Adrenal gland (tissue), 12 donors: Measurements from ENCODE around the gene PDIA5. TPM values are rescaled to one million over a fixed set of nuclear protein-coding genes. Genes with fewer than 3 reads are reported as not detected.

Source experiments
- DNase-seq, 7 donors: peaks; one replicate each; pipeline ENCODE4 v3.0.0-alpha.2; 2019 to 2020
- H3K27ac ChIP-seq, 5 donors: fragments of 200-600 bp; sonication (generic) in 4 of 5; 1 replicate in 3 of 5; 2 replicates in 2 of 5; pipeline versions ENCODE4 v1.5.1 to v1.8.0; 2016 to 2020; ENCODE audit warnings: mild to moderate bottlenecking in 1 of 5
- H3K27me3 ChIP-seq: fragments of 200-600 bp; 2 replicates; pipeline ENCODE4 v1.8.0; 2021
- H3K36me3 ChIP-seq, 2 donors: fragments of 200-600 bp; replicated peaks in 1 of 2; 1 replicate in 1 of 2; 2 replicates in 1 of 2; pipeline versions ENCODE4 v1.5.1 to v1.8.0; 2018 to 2022
- H3K4me1 ChIP-seq, 2 donors: fragments of 200-600 bp; replicated peaks in 1 of 2; 1 replicate in 1 of 2; 2 replicates in 1 of 2; pipeline versions ENCODE4 v1.5.1 to v1.8.0; 2018 to 2021
- H3K4me3 ChIP-seq, 4 donors: fragments of 200-600 bp; sonication (generic) in 3 of 4; one replicate each; pipeline ENCODE4 v1.5.1; 2016 to 2018
- H3K9me3 ChIP-seq, 3 donors: fragments of 200-600 bp; sonication (generic) in 1 of 3; replicated peaks in 1 of 3; 1 replicate in 2 of 3; 2 replicates in 1 of 3; pipeline versions ENCODE4 v1.5.1 to v1.8.0; 2016 to 2021
- POLR2A ChIP-seq, 2 donors: fragments of 450-650 bp; IDR thresholded peaks; one replicate each; pipeline ENCODE4 v1.6.1; 2017; ENCODE audit warnings: antibody characterized with exemption in 2 of 2, mild to moderate bottlenecking in 2 of 2, moderate library complexity in 1 of 2
- whole genome bisulfite sequencing, 4 donors: extraction: QIAGEN DNeasy Blood & Tissue Kit in 2 of 4; methylation state at CpG; one replicate each; pipeline versions ENCODE4 v1.1.5 to v1.1.7; 2013 to 2017; 5-methylcytosine and 5-hydroxymethylcytosine counted together
- intact Hi-C, 2 donors: fragments of 100-400 bp; cut with DNase I; formaldehyde crosslinking; loops; one replicate each; pipeline versions ENCODE4 v1.14.1 to v1.15.0; 2022 to 2023
- polyA plus RNA-seq, 3 donors: library from polyadenylated mRNA; stranded (reverse); fragments of 200-250 nt in 2 of 3; fragments of 350-450 nt in 1 of 3; fragmentation: Illumina TruSeq in 1 of 3; extraction: RNeasy Lipid Tissue Mini Kit (QIAGEN cat#74804) in 1 of 3; gene quantifications; one replicate each; pipeline ENCODE4 v1.2.3, GENCODE V29; 2013 to 2014
- total RNA-seq, 9 donors: library from RNA; depleted of rRNA in 4 of 9; stranded (reverse); fragments of >200 nt in 4 of 9; fragments of 120-200 nt in 1 of 9; fragmentation: NEBNext Ultra II Directional in 1 of 9; extraction: Animal tissue kit (Norgen Biotek cat#: 25700) in 1 of 9; gene quantifications; one replicate each; pipeline versions ENCODE4 v1.1.0 to v1.2.4, GENCODE V29; 2013 to 2023
- TF ChIP-seq, protein P1 (sequence below), 6 experiments: fragments of 450-650 bp in 4 of 6; fragments of 200-600 bp in 2 of 6; sonication (generic) in 1 of 6; IDR thresholded peaks; 1 replicate in 5 of 6; 2 replicates in 1 of 6; pipeline versions ENCODE4 v1.5.1 to v1.8.0; 2016 to 2021; ENCODE audit warnings: antibody characterized with exemption in 6 of 6, mild to moderate bottlenecking in 2 of 6, moderate library complexity in 1 of 6
- donor health status: healthy with polysubstance abuse.
- donor health status: Bipolar disorder and iron deficiency.
- donor health status: DM: yes; HTN: yes; CAD: no.
- donor health status: DM: no; HTN: no; CAD: no.
- donor health status: DM: no; HTN: no; CAD: no.
- donor health status: DM: yes; HTN: yes; CAD: no.

PDIA5 gene
- total and polyA plus RNA-seq, 12 donors, result 18.9 to 88.9 (median 50.9) TPM

- TF ChIP-seq, protein P1, sequence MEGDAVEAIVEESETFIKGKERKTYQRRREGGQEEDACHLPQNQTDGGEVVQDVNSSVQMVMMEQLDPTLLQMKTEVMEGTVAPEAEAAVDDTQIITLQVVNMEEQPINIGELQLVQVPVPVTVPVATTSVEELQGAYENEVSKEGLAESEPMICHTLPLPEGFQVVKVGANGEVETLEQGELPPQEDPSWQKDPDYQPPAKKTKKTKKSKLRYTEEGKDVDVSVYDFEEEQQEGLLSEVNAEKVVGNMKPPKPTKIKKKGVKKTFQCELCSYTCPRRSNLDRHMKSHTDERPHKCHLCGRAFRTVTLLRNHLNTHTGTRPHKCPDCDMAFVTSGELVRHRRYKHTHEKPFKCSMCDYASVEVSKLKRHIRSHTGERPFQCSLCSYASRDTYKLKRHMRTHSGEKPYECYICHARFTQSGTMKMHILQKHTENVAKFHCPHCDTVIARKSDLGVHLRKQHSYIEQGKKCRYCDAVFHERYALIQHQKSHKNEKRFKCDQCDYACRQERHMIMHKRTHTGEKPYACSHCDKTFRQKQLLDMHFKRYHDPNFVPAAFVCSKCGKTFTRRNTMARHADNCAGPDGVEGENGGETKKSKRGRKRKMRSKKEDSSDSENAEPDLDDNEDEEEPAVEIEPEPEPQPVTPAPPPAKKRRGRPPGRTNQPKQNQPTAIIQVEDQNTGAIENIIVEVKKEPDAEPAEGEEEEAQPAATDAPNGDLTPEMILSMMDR (IDR thresholded peaks at IDR 0.05), result no peak
- TF ChIP-seq POLR2A (IDR thresholded peaks at IDR 0.05), result no peak
- Histone ChIP-seq H3K36me3 (no peaks in the 10 kb centered on the region), H3K4me1 (peaks cover 9 to 11% of the 10 kb centered on the region in 2 donors), H3K4me3 (no peak overlapping the region), H3K27me3 (no peaks in the 10 kb centered on the region), H3K9me3 (no peaks in the 10 kb centered on the region), H3K27ac (no peak overlapping the region)
- 86 to 95% (median 95%) methylated on average over 1 of the region's 1 CpG for WGBS, 4 donors
- DNase-seq, result no peak
- intact Hi-C loops, result no loop called here
These were observed 131.5 kb downstream of the PDIA5 start for GRCh38 chr3:123198372-123198771.

- DNase-seq, result no peak
- Histone ChIP-seq H3K27ac (peak overlapping the region in 3 of 5 donors; percentile 69 to 86 (median 84)), H3K9me3 (no peaks in the 10 kb centered on the region), H3K36me3 (no peaks in the 10 kb centered on the region), H3K4me3 (peak overlapping the region in 2 of 4 donors; percentile 79 to 84), H3K27me3 (no peaks in the 10 kb centered on the region), H3K4me1 (peaks cover 12% of the 10 kb centered on the region in 2 donors)
- WGBS, 4 donors, result 2 to 6% (median 3%) methylated on average over 6 of the region's 6 CpGs
- no peak for TF ChIP-seq POLR2A (IDR thresholded peaks at IDR 0.05)
- TF ChIP-seq, protein P1 (IDR thresholded peaks at IDR 0.05), result no peak
- intact Hi-C loops, result no loop called here
These were observed 134.4 kb downstream of the PDIA5 start for GRCh38 chr3:123201223-123201556.

DNA sequence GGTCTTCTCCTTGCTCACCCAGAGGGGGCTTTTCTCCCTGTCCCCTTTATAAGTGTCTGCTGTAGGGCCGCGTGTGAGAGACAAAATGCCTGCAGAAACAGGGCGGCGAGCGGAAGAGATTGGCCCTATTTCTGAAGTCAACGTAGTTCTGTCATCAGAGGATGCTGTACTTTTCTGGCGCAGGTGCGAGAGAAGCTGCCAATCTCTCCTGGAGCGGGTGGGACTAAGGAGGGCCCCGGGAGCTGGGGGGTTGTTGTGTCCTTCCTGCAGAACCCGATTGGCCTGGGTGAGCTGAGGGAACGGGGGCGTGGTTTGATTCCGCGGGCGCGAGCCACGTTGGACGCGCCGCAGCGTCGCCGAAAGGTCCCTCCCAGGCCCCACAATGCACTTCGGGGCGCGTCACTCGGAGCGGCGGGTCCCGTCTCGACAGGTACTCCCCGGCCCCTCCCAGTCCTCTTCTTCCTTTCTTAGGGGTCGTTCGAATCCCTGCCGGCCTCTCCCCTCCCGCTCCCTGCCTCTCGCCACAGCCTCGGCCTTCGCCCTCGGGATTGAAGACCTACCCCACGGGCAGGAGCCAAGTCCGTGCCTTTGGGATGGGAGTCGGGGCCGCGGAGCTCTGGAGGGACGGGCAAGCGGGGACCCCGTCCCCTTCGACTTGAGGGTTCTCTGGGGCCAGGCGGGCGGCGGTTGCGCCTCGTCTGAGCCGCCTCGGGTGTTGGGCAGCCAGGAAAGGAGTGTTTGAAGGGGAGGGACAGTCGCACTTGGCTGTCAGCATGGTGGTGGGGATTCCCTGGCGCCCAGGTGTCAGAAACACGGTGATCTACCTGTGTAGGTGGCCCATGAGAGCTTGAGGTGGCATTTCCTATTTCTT lies 135.0 kb downstream of the PDIA5 start, which contains the start of gene SEC22A:
SEC22A (plus strand) TSS at position 387 of the 871 bp plus-strand sequence. CDS start 7,275 bp downstream, outside the sequence.
- WGBS, 4 donors, result 0 to 1% (median 0%) methylated on average over 39 to 60 of the region's 60 CpGs

GRCh38 chr3:123202451-123202850 lies 135.6 kb downstream of the PDIA5 start:
- peak overlapping the region in 4 of 5 donors; percentile 53 to 86 (median 76) for H3K27ac ChIP-seq
- peak overlapping the region; percentile 79 to 98 (median 82) for H3K4me3 ChIP-seq
- WGBS, 4 donors, result 0 to 2% (median 1%) methylated on average over 6 to 7 of the region's 7 CpGs
- peaks cover 12% of the 10 kb centered on the region in 2 donors for H3K4me1 ChIP-seq
- no peaks in the 10 kb centered on the region for H3K9me3 ChIP-seq
- intact Hi-C loops, result no loop called here
- no peaks in the 10 kb centered on the region for H3K36me3 ChIP-seq
- no peaks in the 10 kb centered on the region for H3K27me3 ChIP-seq
- no peak for TF ChIP-seq POLR2A (IDR thresholded peaks at IDR 0.05)
- TF ChIP-seq, protein P1 (IDR thresholded peaks at IDR 0.05), result no peak
- no peak for DNase-seq

More for the DNA sequence above, 135.0 kb downstream of the PDIA5 start, which contains the start of gene SEC22A:
- Histone ChIP-seq H3K27me3 (no peaks in the 10 kb centered on the region), H3K4me3 (peak within 1 kb of the TSS; percentile 79 to 98 (median 82)), H3K4me1 (peaks cover 12% of the 10 kb centered on the region in 2 donors), H3K36me3 (no peaks in the 10 kb centered on the region), H3K9me3 (no peaks in the 10 kb centered on the region), H3K27ac (peak within 1 kb of the TSS in 4 of 5 donors; percentile 53 to 86 (median 76))
- DNase-seq, result peak; percentile 92 to 97 (median 95)
- intact Hi-C loops, result no loop called here
- peak in 1 of 2 donors; percentile 75 for TF ChIP-seq POLR2A (IDR thresholded peaks at IDR 0.05)
- TF ChIP-seq, protein P1 (IDR thresholded peaks at IDR 0.05), result no peak
